LoVo (cell line): ENCODE measurements around the gene KRT17.
"Not testable (repeated sequence)": the region's sequence is repeated elsewhere in the genome, so short reads cannot be mapped to it uniquely, and the experiment has no call there.

Experiments
- DNase-seq: peaks from one replicate; pipeline ENCODE4 v3.0.0-alpha.2; 2016; ENCODE audit warnings: low spot score

Gene KRT17

GRCh38 chr17:41593306-41593981 is 30.9 kb downstream of the KRT17 start:
- DNase-seq: no peak

GRCh38 chr17:41592601-41593305 is 31.6 kb downstream of the KRT17 start:
- DNase-seq: no peak

GRCh38 chr17:41589301-41589700 is 35.1 kb downstream of the KRT17 start:
- DNase-seq: no peak

GRCh38 chr17:41588126-41588810 is 36.1 kb downstream of the KRT17 start:
- DNase-seq: no peak

- DNase-seq: no peak
Observed at GRCh38 chr17:41586863-41587495, 37.4 kb downstream of the KRT17 start, which contains the start of gene KRT14. Gene KRT14, minus strand, starts transcription at chr17:41586895. Its CDS starts 61 bp downstream, at chr17:41586834.

- DNase-seq: no peak
Observed at GRCh38 chr17:41585301-41586056, 38.9 kb downstream of the KRT17 start.

GRCh38 chr17:41584331-41584927 is 39.9 kb downstream of the KRT17 start:
- not testable (repeated sequence) for DNase-seq

- DNase-seq: peak; percentile 23
Observed at GRCh38 chr17:41583137-41584127, 40.9 kb downstream of the KRT17 start.

GRCh38 chr17:41582061-41582968 is 42.1 kb downstream of the KRT17 start:
- not testable (repeated sequence) for DNase-seq

GRCh38 chr17:41581366-41582060 is 42.9 kb downstream of the KRT17 start:
- no peak for DNase-seq

GRCh38 chr17:41580687-41581365 is 43.5 kb downstream of the KRT17 start:
- DNase-seq: peak; percentile 50

- DNase-seq: no peak
Observed at GRCh38 chr17:41580244-41580575, 44.2 kb downstream of the KRT17 start.

- DNase-seq: peak; percentile 85
Observed at GRCh38 chr17:41579484-41580243, 44.7 kb downstream of the KRT17 start.

GRCh38 chr17:41578971-41579370 is 45.4 kb downstream of the KRT17 start:
- DNase-seq: no peak

- no peak for DNase-seq
Observed at GRCh38 chr17:41578538-41578937, 45.8 kb downstream of the KRT17 start.

GRCh38 chr17:41576740-41577139 is 47.6 kb downstream of the KRT17 start:
- not testable (repeated sequence) for DNase-seq

- no peak for DNase-seq
Observed at GRCh38 chr17:41575336-41575735, 49.0 kb downstream of the KRT17 start.
